ENCODE data around the gene DIDO1. TPM values are rescaled to one million over a fixed set of nuclear protein-coding genes. Genes with fewer than 3 reads are reported as not detected.

The DIDO1 gene
- total RNA-seq, 8 experiments from 2014 or later, result 24.1 to 61.2 (median 36.0) TPM

GRCh38 chr20:62916703-62917476 is 9.4 kb downstream of the DIDO1 start:
- ATAC-seq (replicated peaks in 6 of 8), result no peak
- Histone ChIP-seq H3K4me1 (replicated peaks in 1 of 2) (peaks cover 46 to 57% of the 10 kb centered on the region in 2 donors), H3K4me3 (no peak overlapping the region), H3K27ac (no peak overlapping the region)
- 35 to 100% (median 80%) methylated on average over 1 to 6 of the region's 10 CpGs; no CpG with 5 or more reads in 2 of the 10 experiments for whole genome bisulfite sequencing, 10 experiments
- in situ Hi-C loops (cut with MboI; ENCODE audit: low pct_unique_long_range_greater_than_20kb in 2 of 9, low sequenced_read_pairs in 9 of 9, unreplicated experiment in 9 of 9), result no loop called here

DNA sequence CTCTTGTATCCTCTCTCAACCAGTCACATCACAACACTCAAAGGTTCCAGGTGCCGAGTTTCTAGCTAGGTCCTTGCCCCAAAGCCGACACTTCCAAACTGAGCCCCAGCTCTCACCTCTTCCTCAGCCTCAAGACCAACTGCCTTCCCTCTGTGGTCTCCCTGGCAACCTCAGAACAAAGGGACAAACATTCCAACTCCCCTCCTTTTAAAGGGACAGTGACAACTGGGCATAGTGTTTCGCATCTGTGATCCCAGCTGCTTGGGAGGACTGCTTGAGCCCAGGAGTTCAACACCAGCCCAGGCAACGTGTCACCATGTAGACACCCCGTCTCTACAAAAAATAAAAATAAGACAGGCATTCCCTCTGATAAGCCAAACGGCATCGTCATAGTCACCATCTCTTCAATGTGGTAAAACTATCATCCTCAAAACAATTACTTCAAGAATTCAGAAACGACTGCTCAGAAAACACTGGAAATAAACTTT is 11.3 kb downstream of the DIDO1 start:
- 3 to 75% (median 26%) methylated on average over 1 to 8 of the region's 8 CpGs; no CpG with 5 or more reads in 1 of the 10 experiments for WGBS, 10 experiments
- ATAC-seq (replicated peaks in 6 of 8), result peak; percentile 62 to 93 (median 90)
- Histone ChIP-seq H3K4me1 (replicated peaks in 1 of 2) (peaks cover 31 to 41% of the 10 kb centered on the region in 2 donors), H3K27ac (no peak overlapping the region), H3K4me3 (peak overlapping the region in 1 of 5 donors; percentile 15)
- in situ Hi-C loops (cut with MboI; ENCODE audit: low pct_unique_long_range_greater_than_20kb in 2 of 9, low sequenced_read_pairs in 9 of 9, unreplicated experiment in 9 of 9), result no loop called here

GRCh38 chr20:62914436-62914835 is 11.9 kb downstream of the DIDO1 start:
- peak in 3 of 8 experiments; percentile 22 to 46 (median 24) for ATAC-seq (replicated peaks in 6 of 8)
- H3K27ac ChIP-seq, result no peak overlapping the region
- 0 to 100% (median 73%) methylated on average over 1 to 9 of the region's 9 CpGs; no CpG with 5 or more reads in 1 of the 10 experiments for WGBS, 10 experiments
- peaks cover 26 to 35% of the 10 kb centered on the region in 2 donors for H3K4me1 ChIP-seq (replicated peaks in 1 of 2)
- no peak overlapping the region for H3K4me3 ChIP-seq
- in situ Hi-C loops (cut with MboI; ENCODE audit: low pct_unique_long_range_greater_than_20kb in 2 of 9, low sequenced_read_pairs in 9 of 9, unreplicated experiment in 9 of 9), result no loop called here

DNA sequence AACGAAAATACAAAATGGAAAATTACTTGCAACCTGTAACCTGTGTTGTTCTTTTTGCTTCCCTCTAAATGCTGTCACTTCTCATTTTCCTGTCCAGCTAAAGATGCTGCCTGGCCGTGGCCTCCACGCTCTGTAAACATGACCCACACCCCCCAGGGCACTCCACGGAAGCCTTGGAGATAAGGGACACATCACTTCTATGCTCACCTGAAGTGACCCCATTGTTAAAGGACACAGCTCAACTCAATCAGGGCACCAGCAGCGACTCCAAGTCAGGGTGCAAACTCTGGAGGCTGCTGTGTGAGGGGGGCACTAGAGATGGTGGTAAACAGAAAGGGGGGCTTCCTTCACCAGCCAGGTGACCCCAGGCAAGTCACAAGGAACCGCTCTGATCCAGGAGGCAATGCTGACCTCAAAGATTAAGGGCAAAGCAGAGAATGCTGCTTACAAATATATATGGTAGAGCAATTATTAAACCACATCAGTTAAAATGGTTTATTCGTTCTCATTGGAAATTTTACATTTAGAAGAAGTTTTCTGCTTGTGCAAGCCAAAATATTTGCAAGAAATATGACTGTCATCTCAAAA is 13.2 kb downstream of the DIDO1 start:
- in situ Hi-C loops (cut with MboI; ENCODE audit: low pct_unique_long_range_greater_than_20kb in 2 of 9, low sequenced_read_pairs in 9 of 9, unreplicated experiment in 9 of 9), result no loop called here
- 88 to 100% (median 97%) methylated on average over 1 to 7 of the region's 7 CpGs; no CpG with 5 or more reads in 2 of the 10 experiments for WGBS, 10 experiments
- H3K4me3 ChIP-seq, result no peak overlapping the region
- H3K4me1 ChIP-seq (replicated peaks in 1 of 2), result peaks cover 19 to 31% of the 10 kb centered on the region in 2 donors
- no peak for ATAC-seq (replicated peaks in 6 of 8)
- H3K27ac ChIP-seq, result no peak overlapping the region

DNA sequence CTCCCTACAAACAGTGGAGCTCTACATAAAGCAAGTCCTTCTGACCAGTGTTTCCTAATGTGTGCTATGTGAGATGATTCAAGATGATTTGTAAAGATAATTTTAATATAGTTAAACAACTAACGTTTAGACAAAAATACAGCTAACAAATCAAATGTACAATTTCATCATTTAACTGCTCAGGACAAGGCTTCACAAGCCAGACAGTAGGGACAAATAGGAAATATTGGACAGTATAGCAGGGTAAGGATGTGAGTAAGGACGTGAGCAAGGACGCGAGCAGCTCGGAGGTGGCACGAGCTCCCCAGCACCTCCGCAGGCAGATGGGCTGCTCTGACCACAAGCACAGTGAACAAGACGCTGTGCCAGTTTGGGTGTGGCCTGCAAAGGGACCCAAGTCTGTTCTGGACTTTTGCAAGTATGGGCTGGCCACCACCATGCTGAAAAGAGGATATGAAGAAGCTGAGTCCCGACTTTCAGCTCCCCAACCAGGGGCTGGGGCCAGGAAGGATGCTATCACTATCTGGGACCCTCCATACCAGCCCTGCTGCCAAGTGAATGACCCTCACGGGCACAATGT is 14.5 kb downstream of the DIDO1 start:
- WGBS, 10 experiments, result 80 to 100% (median 89%) methylated on average over 1 to 8 of the region's 10 CpGs; no CpG with 5 or more reads in 2 of the 10 experiments
- Histone ChIP-seq H3K27ac (no peak overlapping the region), H3K4me1 (replicated peaks in 1 of 2) (peaks cover 14 to 21% of the 10 kb centered on the region in 2 donors), H3K4me3 (no peak overlapping the region)
- in situ Hi-C loops (cut with MboI; ENCODE audit: low pct_unique_long_range_greater_than_20kb in 2 of 9, low sequenced_read_pairs in 9 of 9, unreplicated experiment in 9 of 9), result no loop called here
- no peak for ATAC-seq (replicated peaks in 6 of 8)

- peak in 1 of 8 experiments; percentile 8 for ATAC-seq (replicated peaks in 6 of 8)
- H3K4me3 ChIP-seq, result no peak overlapping the region
- WGBS, 10 experiments, result 90 to 100% (median 98%) methylated on average over 1 to 16 of the region's 45 CpGs; no CpG with 5 or more reads in 2 of the 10 experiments
- H3K4me1 ChIP-seq (replicated peaks in 1 of 2), result peaks cover 11 to 18% of the 10 kb centered on the region in 2 donors
- in situ Hi-C loops (cut with MboI; ENCODE audit: low pct_unique_long_range_greater_than_20kb in 2 of 9, low sequenced_read_pairs in 9 of 9, unreplicated experiment in 9 of 9), result no loop called here
- no peak overlapping the region for H3K27ac ChIP-seq
Observed at GRCh38 chr20:62910777-62911497, 15.4 kb downstream of the DIDO1 start.

GRCh38 chr20:62910217-62910766 is 16.0 kb downstream of the DIDO1 start:
- in situ Hi-C loops (cut with MboI; ENCODE audit: low pct_unique_long_range_greater_than_20kb in 2 of 9, low sequenced_read_pairs in 9 of 9, unreplicated experiment in 9 of 9), result no loop called here
- WGBS, 10 experiments, result 83 to 100% (median 95%) methylated on average over 2 to 8 of the region's 11 CpGs; no CpG with 5 or more reads in 4 of the 10 experiments
- peaks cover 11 to 13% of the 10 kb centered on the region in 2 donors for H3K4me1 ChIP-seq (replicated peaks in 1 of 2)
- ATAC-seq (replicated peaks in 6 of 8), result no peak
- no peak overlapping the region for H3K27ac ChIP-seq
- no peak overlapping the region for H3K4me3 ChIP-seq

DNA sequence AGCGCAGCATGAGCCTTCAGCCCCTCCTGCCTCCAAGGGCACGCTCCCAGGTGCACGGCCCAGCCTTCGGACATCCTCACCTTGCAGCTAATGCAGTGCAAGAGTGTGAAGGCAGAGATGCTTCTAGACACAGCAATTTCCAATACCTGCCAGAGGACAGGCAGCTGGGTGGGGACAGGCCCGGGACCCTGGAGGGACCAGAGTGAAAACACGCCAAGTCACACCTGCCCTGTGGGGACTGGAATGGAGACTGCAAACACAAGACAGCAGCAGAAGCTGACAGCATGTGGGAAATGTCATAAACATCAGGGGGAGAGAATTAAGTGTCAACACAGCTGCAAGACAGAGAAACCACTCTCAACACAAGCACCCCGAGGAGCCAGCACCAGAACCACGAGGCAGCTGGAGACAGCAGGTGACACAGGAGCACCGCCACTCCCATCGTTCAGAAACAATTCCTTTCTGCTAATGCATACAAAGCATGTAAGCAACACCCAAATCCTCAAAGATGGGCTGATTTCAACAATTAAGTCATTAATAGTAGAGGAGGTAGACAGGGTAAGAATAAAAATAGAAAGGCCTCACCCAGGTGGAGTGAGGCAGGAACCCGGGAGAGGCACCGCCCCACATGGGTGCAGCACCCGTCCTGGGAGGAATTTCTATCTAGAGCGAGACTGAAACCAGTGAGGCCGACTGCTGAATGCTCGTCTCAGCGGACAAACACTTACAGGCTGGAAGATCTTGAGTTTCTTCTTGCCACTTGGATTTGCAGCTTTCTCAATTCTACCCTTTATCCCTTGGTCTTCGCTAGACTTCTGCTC is 17.1 kb downstream of the DIDO1 start:
- no peak for ATAC-seq (replicated peaks in 6 of 8)
- no peak overlapping the region for H3K4me3 ChIP-seq
- in situ Hi-C loops (cut with MboI; ENCODE audit: low pct_unique_long_range_greater_than_20kb in 2 of 9, low sequenced_read_pairs in 9 of 9, unreplicated experiment in 9 of 9), result no loop called here
- peaks cover 2% of the 10 kb centered on the region in 2 donors for H3K4me1 ChIP-seq (replicated peaks in 1 of 2)
- 80 to 97% (median 91%) methylated on average over 2 to 11 of the region's 18 CpGs; no CpG with 5 or more reads in 2 of the 10 experiments for WGBS, 10 experiments
- no peak overlapping the region for H3K27ac ChIP-seq

DNA sequence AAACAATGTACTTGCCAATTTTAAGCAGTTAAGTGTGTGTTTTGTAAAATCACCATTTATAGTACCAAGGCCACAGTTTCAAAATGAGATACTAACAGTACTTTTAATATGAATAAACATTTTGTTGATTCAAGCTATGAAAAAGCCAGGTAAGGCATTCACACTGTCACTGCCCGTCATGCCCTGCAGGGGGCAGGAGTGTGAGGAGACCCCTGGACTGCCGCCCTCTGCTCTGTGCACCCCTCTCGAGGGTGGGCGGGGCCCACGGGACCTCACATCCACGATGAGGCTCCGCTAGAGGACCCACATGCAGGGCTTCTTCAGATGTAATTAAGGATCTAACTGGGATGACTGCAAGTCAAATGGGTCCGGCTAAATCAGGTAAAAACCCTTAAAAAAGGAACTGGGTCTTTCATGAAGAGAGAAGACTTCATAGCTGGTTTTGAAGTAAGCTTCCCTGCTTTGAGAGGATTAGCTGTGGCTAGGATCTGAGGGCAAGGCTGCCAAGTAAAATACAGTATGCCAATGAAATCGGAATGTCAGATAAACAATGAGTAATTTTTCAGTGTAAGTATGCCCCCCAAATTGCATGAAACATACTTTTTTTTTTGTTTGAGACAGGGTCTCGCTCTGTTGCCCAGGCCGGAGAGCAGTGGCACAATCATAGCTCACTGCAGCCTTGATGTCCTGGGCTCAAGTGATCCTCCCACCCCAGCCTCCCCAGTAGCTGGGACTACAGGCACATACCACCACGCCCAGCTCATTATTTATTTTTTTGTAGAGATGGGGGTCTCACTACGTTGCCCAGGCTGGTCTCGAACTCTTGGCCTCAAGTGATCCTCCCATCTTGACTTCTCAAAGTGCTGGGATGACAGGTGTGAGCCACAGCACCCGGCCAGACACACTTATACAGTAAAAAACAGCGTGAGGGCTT is 18.7 kb downstream of the DIDO1 start:
- in situ Hi-C loops (cut with MboI; ENCODE audit: low pct_unique_long_range_greater_than_20kb in 2 of 9, low sequenced_read_pairs in 9 of 9, unreplicated experiment in 9 of 9), result no loop called here
- Histone ChIP-seq H3K4me1 (replicated peaks in 1 of 2) (no peaks in the 10 kb centered on the region), H3K27ac (no peak overlapping the region), H3K4me3 (no peak overlapping the region)
- WGBS, 10 experiments, result 59 to 100% (median 100%) methylated on average over 1 to 6 of the region's 16 CpGs; no CpG with 5 or more reads in 2 of the 10 experiments
- peak in 1 of 8 experiments; percentile 52 for ATAC-seq (replicated peaks in 6 of 8)

DNA sequence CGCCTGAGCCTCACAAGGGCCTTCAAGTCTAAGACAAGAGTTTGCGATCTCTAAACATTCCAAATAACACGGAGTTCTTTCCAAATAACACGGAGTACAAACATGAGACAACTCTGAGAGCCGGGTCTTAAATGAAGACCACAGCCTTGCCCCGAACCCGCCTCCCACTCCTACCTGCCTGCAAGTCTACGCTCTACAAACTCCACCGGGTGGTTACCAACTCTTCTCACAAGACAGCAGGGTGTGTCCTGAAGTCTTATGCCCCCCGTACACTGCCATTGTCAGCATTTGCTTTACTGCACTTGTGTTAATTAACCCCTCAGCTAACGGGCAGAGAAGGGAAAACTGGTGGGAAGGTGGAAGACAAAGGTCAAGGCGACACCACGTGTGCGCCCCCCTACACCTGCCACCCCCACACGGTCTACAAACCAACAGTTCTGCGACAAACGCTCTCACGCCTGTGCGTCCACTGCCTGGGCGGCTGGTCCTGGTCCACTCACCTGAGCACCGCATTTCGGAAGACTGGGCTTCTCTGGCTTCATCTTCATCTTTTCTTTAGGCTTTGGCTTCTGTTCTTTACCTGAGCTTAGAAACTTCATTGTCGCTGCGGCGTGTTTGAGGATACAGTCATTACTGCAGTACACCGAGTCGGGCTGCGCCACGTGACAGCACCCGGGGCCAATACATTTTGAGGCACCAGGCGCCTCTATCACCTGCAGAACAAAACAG is 19.5 kb downstream of the DIDO1 start:
- no peak for ATAC-seq (replicated peaks in 6 of 8)
- Histone ChIP-seq H3K27ac (no peak overlapping the region), H3K4me1 (replicated peaks in 1 of 2) (no peaks in the 10 kb centered on the region), H3K4me3 (no peak overlapping the region)
- in situ Hi-C loops (cut with MboI; ENCODE audit: low pct_unique_long_range_greater_than_20kb in 2 of 9, low sequenced_read_pairs in 9 of 9, unreplicated experiment in 9 of 9), result no loop called here
- 87 to 100% (median 99%) methylated on average over 1 to 20 of the region's 31 CpGs; no CpG with 5 or more reads in 1 of the 10 experiments for WGBS, 10 experiments

Measured in motor neuron (in vitro differentiated cells).